ENCODE data around the gene SPATA25. TPM values are rescaled to one million over a fixed set of nuclear protein-coding genes. Genes with fewer than 3 reads are reported as not detected.

SPATA25 gene
- total RNA-seq, 1 donor from 2014 or later = 1.3 TPM

- intact Hi-C loops (cut with DNase I) = no loop called here
- no peak for ATAC-seq
Observed at GRCh38 chr20:45896641-45897161, 9.3 kb upstream of the SPATA25 start.

DNA sequence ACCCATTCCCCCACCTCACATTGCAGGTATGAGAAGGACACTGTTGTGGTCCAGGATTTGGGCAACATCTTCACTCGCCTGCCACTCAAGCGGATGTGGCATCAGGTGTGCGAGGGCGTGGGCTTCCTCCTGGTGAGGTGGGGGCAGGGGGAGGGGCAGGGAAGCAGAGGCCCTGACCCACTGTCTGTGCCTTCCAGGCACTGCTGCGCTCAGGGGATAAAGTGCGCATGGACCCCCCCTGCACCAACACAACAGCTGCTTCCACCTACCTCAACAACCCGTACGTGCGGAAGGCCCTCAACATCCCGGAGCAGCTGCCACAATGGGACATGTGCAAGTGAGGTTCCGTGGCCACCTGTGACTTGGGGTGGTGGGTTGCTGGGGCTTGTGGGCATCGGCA is 7.4 kb upstream of the SPATA25 start:
- intact Hi-C loops (cut with DNase I) = no loop called here
- no peak overlapping the region for H3K4me3 ChIP-seq
- no peak for TF ChIP-seq CTCF (IDR thresholded peaks at IDR 0.05)
- no peak for ATAC-seq
- H3K4me1 ChIP-seq = peaks cover 8% of the 10 kb centered on the region
- no peaks in the 10 kb centered on the region for H3K27me3 ChIP-seq
- H3K36me3 ChIP-seq = peaks cover 55% of the 10 kb centered on the region
- H3K9me3 ChIP-seq = no peaks in the 10 kb centered on the region
- H3K27ac ChIP-seq = no peak overlapping the region
- DNase-seq = no peak

More at GRCh38 chr20:45896641-45897161, 9.3 kb upstream of the SPATA25 start:
- Histone ChIP-seq H3K27me3 (no peaks in the 10 kb centered on the region), H3K4me3 (no peak overlapping the region), H3K9me3 (no peaks in the 10 kb centered on the region), H3K36me3 (peaks cover 67% of the 10 kb centered on the region), H3K27ac (no peak overlapping the region), H3K4me1 (peaks cover 7% of the 10 kb centered on the region)
- TF ChIP-seq CTCF (IDR thresholded peaks at IDR 0.05) = no peak
- DNase-seq = no peak

DNA sequence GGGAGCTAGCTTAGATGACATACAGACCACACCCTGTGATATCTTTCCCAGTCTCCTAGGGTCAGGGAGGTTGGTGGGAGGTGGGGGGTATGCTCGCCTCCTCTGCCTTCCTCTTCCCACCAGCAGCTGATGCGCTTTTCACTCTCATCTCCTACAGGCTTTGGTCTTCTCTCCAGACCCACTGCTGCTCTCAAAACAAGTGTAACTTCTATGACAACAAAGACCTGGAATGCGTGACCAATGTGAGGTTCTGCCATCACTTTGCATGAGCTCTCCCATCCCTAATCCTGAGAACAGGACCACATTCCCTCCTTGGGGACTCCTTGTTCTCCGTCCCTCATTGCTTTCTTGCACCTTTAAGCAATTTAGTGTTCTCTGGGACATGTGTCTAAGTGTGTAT is 6.4 kb upstream of the SPATA25 start:
- intact Hi-C loops (cut with DNase I) = no loop called here
- Histone ChIP-seq H3K4me1 (peaks cover 8% of the 10 kb centered on the region), H3K27ac (no peak overlapping the region), H3K9me3 (no peaks in the 10 kb centered on the region), H3K27me3 (no peaks in the 10 kb centered on the region), H3K36me3 (peaks cover 48% of the 10 kb centered on the region), H3K4me3 (no peak overlapping the region)
- no peak for TF ChIP-seq CTCF (IDR thresholded peaks at IDR 0.05)
- ATAC-seq = no peak
- no peak for DNase-seq

DNA sequence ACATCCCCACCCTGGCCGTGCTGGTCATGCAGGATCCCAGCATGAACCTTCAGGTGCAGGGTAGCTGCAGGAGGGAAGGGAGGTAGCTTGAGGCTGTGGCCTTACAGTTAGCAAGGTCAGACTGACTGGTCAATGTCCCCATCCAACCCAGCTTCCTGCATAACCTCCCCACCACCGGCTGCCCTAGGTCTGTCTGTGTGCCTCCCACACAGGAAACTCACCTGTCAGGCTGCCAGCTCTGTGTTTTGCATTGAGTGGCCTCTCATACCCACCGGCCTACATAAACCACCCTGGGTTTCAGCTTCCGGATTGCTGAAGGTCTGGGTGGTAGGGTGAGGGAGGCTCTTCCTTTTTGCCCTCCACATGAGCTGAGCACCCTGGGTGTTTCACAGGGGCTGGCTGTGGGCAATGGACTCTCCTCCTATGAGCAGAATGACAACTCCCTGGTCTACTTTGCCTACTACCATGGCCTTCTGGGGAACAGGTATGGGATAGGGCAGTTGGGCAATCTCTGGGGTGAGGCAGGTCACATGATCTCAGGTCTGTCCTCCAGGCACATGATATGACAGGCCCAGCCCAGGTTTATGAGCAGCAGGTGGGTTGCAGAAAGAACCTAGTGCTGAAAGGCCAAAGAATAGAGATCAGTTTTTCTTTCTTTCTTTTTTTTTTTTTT is 5.5 kb upstream of the SPATA25 start:
- DNase-seq = no peak
- H3K27ac ChIP-seq = no peak overlapping the region
- intact Hi-C loops (cut with DNase I) = no loop called here

GRCh38 chr20:45892049-45892825 is 4.8 kb upstream of the SPATA25 start:
- peaks cover 35% of the 10 kb centered on the region for H3K36me3 ChIP-seq
- ATAC-seq = peak; percentile 19
- DNase-seq = no peak
- peak overlapping the region; percentile 80 for H3K4me3 ChIP-seq
- no peaks in the 10 kb centered on the region for H3K27me3 ChIP-seq
- H3K27ac ChIP-seq = no peak overlapping the region
- no peaks in the 10 kb centered on the region for H3K9me3 ChIP-seq
- peak; percentile 19 for TF ChIP-seq CTCF (IDR thresholded peaks at IDR 0.05)
- intact Hi-C loops (cut with DNase I) = no loop called here
- H3K4me1 ChIP-seq = peaks cover 8% of the 10 kb centered on the region

More for the DNA sequence above, 5.5 kb upstream of the SPATA25 start:
- Histone ChIP-seq H3K36me3 (peaks cover 42% of the 10 kb centered on the region), H3K4me1 (peaks cover 8% of the 10 kb centered on the region), H3K9me3 (no peaks in the 10 kb centered on the region), H3K4me3 (no peak overlapping the region), H3K27me3 (no peaks in the 10 kb centered on the region)
- no peak for TF ChIP-seq CTCF (IDR thresholded peaks at IDR 0.05)
- ATAC-seq = no peak

Measured in upper lobe of right lung (tissue), 1 donor.